A673 (cell line): ENCODE data around the gene USP32.
"Not testable (repeated sequence)": the region's sequence is repeated elsewhere in the genome, so short reads cannot be mapped to it uniquely, and the experiment has no call there.

Experiments used
- CTCF ChIP-seq: fragments of 300-800, 200-600 bp; sonication (generic); conservative IDR thresholded peaks from 2 replicates; pipeline ENCODE4 v1.5.1; 2017; ENCODE audit warnings: low read depth, mild to moderate bottlenecking, antibody characterized with exemption, low read length, moderate library complexity, mixed read lengths
- EZH2 ChIP-seq: fragments of 200-600 bp; sonication (generic); IDR thresholded peaks from 2 replicates; pipeline ENCODE4 v1.6.1; 2017; ENCODE audit warnings: borderline replicate concordance, low read depth, mild to moderate bottlenecking, mixed read lengths, antibody characterized with exemption, low read length; ENCODE audit not compliant: poor library complexity, severe bottlenecking

DNA sequence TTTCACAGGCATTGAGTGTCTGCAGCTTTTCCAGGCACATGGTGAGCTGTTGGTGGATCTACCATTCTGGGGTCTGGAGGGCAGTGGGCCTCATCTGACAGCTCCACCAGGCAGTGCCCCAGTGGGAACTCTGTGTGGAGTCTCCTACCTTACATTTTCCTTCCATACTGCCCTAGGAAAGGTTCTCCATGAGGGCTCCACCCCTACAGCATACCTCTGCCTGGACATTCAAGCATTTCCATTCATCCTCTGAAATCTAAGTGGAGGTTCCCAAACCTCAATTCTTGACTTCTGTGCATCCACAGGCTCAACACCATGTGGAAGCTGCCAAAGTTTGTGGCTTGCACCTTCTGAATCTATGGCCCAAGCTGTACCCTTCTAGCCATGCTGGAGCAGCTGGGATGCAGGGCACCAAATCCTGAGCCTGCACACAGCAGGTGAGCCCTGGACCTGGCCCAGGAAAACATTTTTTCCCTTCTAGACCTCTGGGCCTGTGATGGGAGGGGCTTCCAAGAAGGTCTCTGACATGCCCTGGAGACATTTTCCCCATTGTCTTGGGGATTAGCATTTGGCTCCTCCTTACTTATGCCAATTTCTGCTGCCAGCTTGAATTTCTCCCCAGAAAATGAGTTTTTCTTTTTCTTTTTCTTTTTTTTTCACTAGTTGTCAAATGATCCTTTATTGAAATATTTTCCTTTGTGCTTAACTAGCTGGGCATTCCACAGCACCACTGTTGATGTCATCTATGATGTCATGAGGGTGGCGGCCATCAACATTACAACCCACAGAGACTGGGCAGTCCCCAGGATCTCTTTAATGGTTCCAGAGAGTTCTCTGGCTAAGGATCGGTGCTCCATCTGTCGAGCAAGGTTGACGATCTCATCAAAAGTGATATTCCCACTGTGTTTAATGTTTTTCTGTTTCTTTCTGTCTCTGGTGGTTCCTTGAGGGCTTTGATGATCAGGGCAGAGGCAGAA is 41.4 kb upstream of the USP32 start:
- not testable (repeated sequence) for TF ChIP-seq EZH2, CTCF
